B cell (primary cell): Measurements from ENCODE around the gene DUSP16. TPM values are rescaled to one million over a fixed set of nuclear protein-coding genes. Genes with fewer than 3 reads are reported as not detected.

Experiments used
- ATAC-seq: fragments of 200-7000 bp; cut with Tn5 transposase; one replicate; pipeline ENCODE4 v1.10.0; 2021; ENCODE audit warnings: low read depth, mild to moderate bottlenecking, moderate number of reproducible peaks, moderate library complexity
- CTCF ChIA-PET: fragments of 350-600 bp; sonication (Branson Sonifier 250); formaldehyde crosslinking; loops from one replicate; lab custom pipeline; 2021; ENCODE audit warnings: antibody characterized with exemption, inconsistent platforms; lab: Charles Lee
- POLR2A ChIA-PET: fragments of 350-600 bp; sonication (Branson Sonifier 250); formaldehyde crosslinking; loops from one replicate; lab custom pipeline; 2021; ENCODE audit warnings: antibody characterized with exemption; lab: Charles Lee
- DNase-seq: peaks from one replicate; pipeline ENCODE4 v3.0.0; 2013
- H2AFZ ChIP-seq: 2 replicates; pipeline ENCODE4 v1.6.1; 2012; ENCODE audit warnings: mild to moderate bottlenecking, low read depth, low read length; ENCODE audit not compliant: insufficient read depth, poor library complexity, severe bottlenecking
- H3K27ac ChIP-seq, 2 donors: 1 replicate in 1 of 2; 2 replicates in 1 of 2; pipeline ENCODE4 v1.5.1; 2012 to 2013; ENCODE audit warnings: low read length in 2 of 2, mild to moderate bottlenecking in 2 of 2, moderate library complexity in 1 of 2
- H3K27me3 ChIP-seq, 4 experiments: fragments of 200-600 bp in 1 of 4; sonication (generic) in 1 of 4; replicated peaks in 1 of 4; 1 replicate in 2 of 4; 2 replicates in 2 of 4; pipeline versions ENCODE4 v1.6.1 to v1.7.0; 2013 to 2016; ENCODE audit warnings: low read length in 3 of 4, mild to moderate bottlenecking in 2 of 4, mixed read lengths in 1 of 4, moderate library complexity in 1 of 4; ENCODE audit not compliant: insufficient read depth in 4 of 4, control insufficient read depth in 3 of 4; ENCODE audit errors: control extremely low read depth in 1 of 4
- H3K36me3 ChIP-seq, 2 experiments: replicated peaks in 1 of 2; 1 replicate in 1 of 2; 2 replicates in 1 of 2; pipeline versions ENCODE4 v1.6.1 to v1.7.1; 2013; ENCODE audit warnings: low read length in 1 of 2; ENCODE audit not compliant: insufficient read depth in 2 of 2, control insufficient read depth in 1 of 2; ENCODE audit errors: control extremely low read depth in 1 of 2, extremely low read depth in 1 of 2
- H3K4me1 ChIP-seq, 2 donors: fragments of 200-600 bp in 1 of 2; sonication (generic) in 1 of 2; 1 replicate in 1 of 2; 2 replicates in 1 of 2; pipeline versions ENCODE4 v1.5.1 to v1.6.1; 2013 to 2017; ENCODE audit warnings: low read length in 2 of 2; ENCODE audit not compliant: control insufficient read depth in 2 of 2, insufficient read depth in 2 of 2
- H3K4me2 ChIP-seq: replicated peaks from 2 replicates; pipeline ENCODE3; 2012; ENCODE audit warnings: mild to moderate bottlenecking, low read depth, low read length; ENCODE audit not compliant: poor library complexity, severe bottlenecking
- H3K4me3 ChIP-seq, 5 experiments: fragments of 200-600 bp in 1 of 5; sonication (generic) in 1 of 5; 1 replicate in 3 of 5; 2 replicates in 2 of 5; pipeline versions ENCODE4 v1.5.1 to v1.7.0; 2011 to 2016; ENCODE audit warnings: low read length in 4 of 5, mild to moderate bottlenecking in 4 of 5, low read depth in 2 of 5, control low read depth in 1 of 5, moderate library complexity in 1 of 5; ENCODE audit not compliant: insufficient read depth in 1 of 5; ENCODE audit errors: control extremely low read depth in 1 of 5, extremely low read depth in 1 of 5
- H3K79me2 ChIP-seq: fragments of 200-600 bp; sonication (generic); one replicate; pipeline ENCODE4 v1.6.0; 2016; ENCODE audit warnings: low read length; ENCODE audit not compliant: control insufficient read depth, insufficient read depth
- H3K9ac ChIP-seq: fragments of 200-600 bp; sonication (generic); 2 replicates; pipeline ENCODE4 v1.6.1; 2017; ENCODE audit warnings: mild to moderate bottlenecking, low read length, moderate library complexity
- H3K9me3 ChIP-seq, 3 donors: one replicate each; pipeline versions ENCODE4 v1.6.1 to v1.7.1; 2013; ENCODE audit warnings: low read length in 2 of 3; ENCODE audit not compliant: control insufficient read depth in 2 of 3, insufficient read depth in 1 of 3; ENCODE audit errors: control extremely low read depth in 1 of 3
- H4K20me1 ChIP-seq: 2 replicates; pipeline ENCODE4 v1.6.0; 2012; ENCODE audit warnings: mild to moderate bottlenecking, low read length; ENCODE audit not compliant: insufficient read depth, control insufficient read depth, poor library complexity, severe bottlenecking
- H3K27ac Mint-ChIP-seq: one replicate; pipeline ENCODE4 v1.8.0; 2021; ENCODE audit warnings: mixed read lengths
- H3K27me3 Mint-ChIP-seq: one replicate; pipeline ENCODE4 v1.8.0; 2021; ENCODE audit warnings: mixed read lengths
- H3K4me1 Mint-ChIP-seq: one replicate; pipeline ENCODE4 v1.8.0; 2021; ENCODE audit warnings: mixed read lengths
- H3K4me3 Mint-ChIP-seq: one replicate; pipeline ENCODE4 v1.8.0; 2021; ENCODE audit warnings: mixed read lengths
- H3K9me3 Mint-ChIP-seq: one replicate; pipeline ENCODE4 v1.8.0; 2022; ENCODE audit warnings: mixed read lengths; ENCODE audit not compliant: insufficient read depth
- EZH2 ChIP-seq: IDR thresholded peaks from 2 replicates; pipeline ENCODE4 v1.6.1; 2012; ENCODE audit warnings: borderline replicate concordance, low read depth, mild to moderate bottlenecking, moderate library complexity, low read length; ENCODE audit not compliant: insufficient read depth, poor library complexity, severe bottlenecking
- WGBS: methylation state at CpG from one replicate; pipeline ENCODE4 v1.1.5; 2013; ENCODE audit warnings: missing lambda C conversion rate; ENCODE audit not compliant: insufficient coverage; 5-methylcytosine and 5-hydroxymethylcytosine counted together
- intact Hi-C: fragments of 100-400 bp; cut with micrococcal nuclease; formaldehyde crosslinking; loops from one replicate; pipeline ENCODE4 v1.10.0; 2022
- polyA plus RNA-seq: library from polyadenylated mRNA; depleted of rRNA; stranded (reverse); fragments of >200 nt; gene quantifications from 2 replicates; pipeline ENCODE4 v1.2.3, GENCODE V29; 2012
- total RNA-seq, 2 donors: library from RNA; stranded (reverse); fragments of 120-200 nt in 1 of 2; gene quantifications; 1 replicate in 1 of 2; 2 replicates in 1 of 2; pipeline versions ENCODE4 v1.2.3 to v1.2.4, GENCODE V29; 2013 to 2022
- TF ChIP-seq, protein P1 (sequence below): fragments of 200-600 bp; IDR thresholded peaks from one replicate; pipeline ENCODE4 v1.8.0; 2022; ENCODE audit warnings: antibody characterized with exemption, mild to moderate bottlenecking

The DUSP16 gene
- total and polyA plus RNA-seq, 2 donors (not counting 1 experiment from before 2014, with no cell fraction given): 0.37 to 5.6 TPM

DNA sequence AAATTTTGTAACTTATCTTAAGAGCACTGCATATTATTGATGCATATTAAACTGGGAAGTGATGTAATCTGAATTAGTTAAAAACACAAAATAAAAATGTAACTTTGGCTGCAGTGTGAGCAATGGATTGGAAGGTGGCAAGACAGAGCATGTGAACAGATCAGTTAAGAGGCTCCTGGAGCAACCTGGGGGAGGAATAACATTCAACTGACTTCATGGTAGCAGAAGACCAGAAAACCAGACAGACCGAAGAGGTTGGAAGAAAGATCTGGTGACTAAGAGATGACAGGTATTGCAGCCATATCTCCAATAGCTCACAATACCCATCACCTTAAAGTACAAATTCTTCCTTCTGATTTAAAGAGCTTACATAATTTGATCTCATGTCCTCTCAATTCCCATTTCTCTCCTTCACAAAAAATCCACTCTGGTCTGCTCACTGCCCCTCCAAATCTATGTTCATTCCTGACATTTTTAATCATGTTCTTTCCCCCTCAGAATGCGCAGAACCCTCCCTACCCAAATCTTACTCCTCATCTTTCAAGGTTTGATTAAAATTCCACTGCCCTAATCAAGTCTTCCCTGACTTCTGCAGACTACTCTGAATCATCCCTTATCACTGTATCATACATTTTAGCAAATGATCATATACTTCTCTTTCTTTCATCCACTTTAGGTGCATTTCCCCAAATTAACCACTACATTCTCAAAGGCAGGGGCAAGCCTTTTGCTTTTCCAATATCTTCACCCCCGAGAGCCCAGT, 51.5 kb downstream of the DUSP16 start:
- Histone ChIP-seq H3K4me1 (peaks cover 0 to under 1% of the 10 kb centered on the region in 2 donors), H3K36me3 (no peaks in the 10 kb centered on the region), H4K20me1 (no peaks in the 10 kb centered on the region), H3K9me3 (no peaks in the 10 kb centered on the region), H3K27me3 (no peaks in the 10 kb centered on the region), H3K79me2 (no peaks in the 10 kb centered on the region), H2AFZ (no peak overlapping the region), H3K9ac (no peak overlapping the region), H3K4me3 (no peak overlapping the region), H3K27ac (no peak overlapping the region), H3K4me2 (no peak overlapping the region)
- intact Hi-C loops: no loop called here
- ATAC-seq (no peak), DNase-seq (no peak)
- no peaks in the 10 kb centered on the region for H3K9me3 Mint-ChIP-seq
- no peak for TF ChIP-seq EZH2
- TF ChIP-seq, protein P1, sequence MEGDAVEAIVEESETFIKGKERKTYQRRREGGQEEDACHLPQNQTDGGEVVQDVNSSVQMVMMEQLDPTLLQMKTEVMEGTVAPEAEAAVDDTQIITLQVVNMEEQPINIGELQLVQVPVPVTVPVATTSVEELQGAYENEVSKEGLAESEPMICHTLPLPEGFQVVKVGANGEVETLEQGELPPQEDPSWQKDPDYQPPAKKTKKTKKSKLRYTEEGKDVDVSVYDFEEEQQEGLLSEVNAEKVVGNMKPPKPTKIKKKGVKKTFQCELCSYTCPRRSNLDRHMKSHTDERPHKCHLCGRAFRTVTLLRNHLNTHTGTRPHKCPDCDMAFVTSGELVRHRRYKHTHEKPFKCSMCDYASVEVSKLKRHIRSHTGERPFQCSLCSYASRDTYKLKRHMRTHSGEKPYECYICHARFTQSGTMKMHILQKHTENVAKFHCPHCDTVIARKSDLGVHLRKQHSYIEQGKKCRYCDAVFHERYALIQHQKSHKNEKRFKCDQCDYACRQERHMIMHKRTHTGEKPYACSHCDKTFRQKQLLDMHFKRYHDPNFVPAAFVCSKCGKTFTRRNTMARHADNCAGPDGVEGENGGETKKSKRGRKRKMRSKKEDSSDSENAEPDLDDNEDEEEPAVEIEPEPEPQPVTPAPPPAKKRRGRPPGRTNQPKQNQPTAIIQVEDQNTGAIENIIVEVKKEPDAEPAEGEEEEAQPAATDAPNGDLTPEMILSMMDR: no peak
- no peak overlapping the region for H3K27ac Mint-ChIP-seq
- peaks cover 5% of the 10 kb centered on the region for H3K27me3 Mint-ChIP-seq
- ChIA-PET CTCF (no interaction called here), POLR2A (no interaction called here)
- H3K4me3 Mint-ChIP-seq: no peak overlapping the region
- WGBS: 100% methylated on average over 1 of the region's 3 CpGs
- H3K4me1 Mint-ChIP-seq: peaks cover under 1% of the 10 kb centered on the region

DNA sequence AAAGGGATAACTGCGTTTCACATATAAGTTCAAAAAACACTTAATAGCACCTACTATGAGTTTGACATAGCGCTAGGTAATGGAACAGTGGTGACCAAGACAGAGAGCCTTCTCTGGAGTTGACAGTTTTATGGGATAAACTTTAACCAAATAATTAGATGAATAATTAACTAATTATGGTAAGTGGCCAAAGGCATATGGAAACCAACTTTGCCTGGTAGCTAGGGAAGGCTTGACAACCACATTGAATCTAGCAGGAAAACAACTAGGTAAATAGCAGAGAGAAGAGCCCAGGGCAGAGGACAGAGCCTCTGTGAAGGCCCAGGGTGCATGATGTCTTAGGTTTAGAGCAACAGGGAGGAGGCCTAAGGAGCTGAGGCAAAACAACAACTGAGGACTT, 52.1 kb downstream of the DUSP16 start:
- Histone ChIP-seq H3K4me2 (no peak overlapping the region), H3K4me1 (peaks cover 0 to 5% of the 10 kb centered on the region in 2 donors), H3K79me2 (no peaks in the 10 kb centered on the region), H3K9me3 (no peaks in the 10 kb centered on the region), H3K4me3 (no peak overlapping the region), H3K27me3 (no peaks in the 10 kb centered on the region), H3K27ac (no peak overlapping the region), H3K36me3 (no peaks in the 10 kb centered on the region), H4K20me1 (no peaks in the 10 kb centered on the region), H3K9ac (no peak overlapping the region), H2AFZ (no peak overlapping the region)
- no peak for ATAC-seq
- Mint-ChIP-seq H3K27ac (no peak overlapping the region), H3K4me1 (peaks cover 5% of the 10 kb centered on the region), H3K27me3 (peaks cover 5% of the 10 kb centered on the region), H3K4me3 (no peak overlapping the region), H3K9me3 (no peaks in the 10 kb centered on the region)
- TF ChIP-seq, protein P1: no peak
- no peak for TF ChIP-seq EZH2
- no peak for DNase-seq
- ChIA-PET POLR2A (no interaction called here), CTCF (no interaction called here)
- intact Hi-C loops: no loop called here
- no CpG with 5 or more reads among the region's 2 CpGs for WGBS
